Hypothalamus (tissue), 51 donors: ENCODE measurements around the gene GALNT15.

Source experiments
- DNase-seq, 51 donors: peaks; one replicate each; lab custom pipeline; 2025; lab: John Stamatoyannopoulos, UW

The GALNT15 gene

DNA sequence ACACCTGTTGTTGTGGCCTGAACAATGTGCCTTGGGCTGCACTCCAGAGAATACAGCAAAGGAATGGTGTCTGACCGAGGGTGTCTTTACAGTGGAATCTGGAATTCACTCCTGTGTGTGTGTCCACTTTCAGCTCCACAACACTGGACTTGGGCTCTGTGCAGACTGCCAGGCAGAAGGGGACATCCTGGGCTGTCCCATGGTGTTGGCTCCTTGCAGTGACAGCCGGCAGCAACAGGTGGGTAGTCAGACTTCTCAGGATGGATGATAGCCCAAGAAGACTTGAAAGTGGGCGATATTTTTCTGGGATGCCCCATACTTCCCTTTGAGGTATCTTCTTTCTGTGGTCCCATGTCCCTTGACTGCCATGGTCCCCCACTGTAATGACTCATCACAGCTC lies 45.3 kb downstream of the GALNT15 start:
- no peak for DNase-seq

DNA sequence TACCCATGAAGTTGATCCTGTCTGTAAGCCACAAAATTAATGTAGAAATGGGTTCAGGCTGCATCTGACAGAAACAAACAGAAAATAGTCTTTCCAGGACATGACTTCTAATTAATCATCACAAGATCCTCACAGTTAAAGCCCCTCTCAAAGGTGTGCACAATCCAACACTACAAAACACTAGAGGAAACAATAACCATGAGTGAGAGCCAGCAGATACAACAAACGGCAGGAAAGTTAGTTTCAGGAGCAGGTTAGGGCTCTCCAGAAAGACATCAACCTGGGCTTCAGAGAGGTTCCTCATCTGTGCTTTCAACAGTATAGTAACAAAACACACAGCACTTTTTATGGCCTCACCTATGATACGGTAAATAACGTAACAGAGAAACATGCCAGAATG lies 47.5 kb downstream of the GALNT15 start:
- no peak for DNase-seq

- DNase-seq, result no peak
These were observed 48.1 kb downstream of the GALNT15 start for GRCh38 chr3:16222547-16222946.

DNA sequence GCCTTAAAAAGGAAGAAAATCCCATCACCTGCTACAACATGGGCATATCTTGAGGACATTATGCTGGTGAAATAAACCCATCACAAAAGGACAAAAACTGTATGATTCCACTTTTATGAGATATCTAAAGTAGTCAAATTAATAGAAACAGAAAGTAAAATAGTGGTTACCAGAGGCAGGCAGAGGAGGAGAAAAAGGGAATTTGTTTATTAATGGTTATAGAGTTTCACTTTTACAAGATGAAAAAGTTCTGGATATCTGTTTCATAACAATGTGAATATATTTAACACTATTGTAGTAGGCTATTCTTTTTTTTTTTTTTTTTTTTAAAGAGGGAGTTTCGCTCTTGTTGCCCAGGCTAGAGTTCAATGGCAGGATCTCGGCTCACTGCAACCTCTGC lies 49.8 kb downstream of the GALNT15 start:
- DNase-seq, result no peak

DNA sequence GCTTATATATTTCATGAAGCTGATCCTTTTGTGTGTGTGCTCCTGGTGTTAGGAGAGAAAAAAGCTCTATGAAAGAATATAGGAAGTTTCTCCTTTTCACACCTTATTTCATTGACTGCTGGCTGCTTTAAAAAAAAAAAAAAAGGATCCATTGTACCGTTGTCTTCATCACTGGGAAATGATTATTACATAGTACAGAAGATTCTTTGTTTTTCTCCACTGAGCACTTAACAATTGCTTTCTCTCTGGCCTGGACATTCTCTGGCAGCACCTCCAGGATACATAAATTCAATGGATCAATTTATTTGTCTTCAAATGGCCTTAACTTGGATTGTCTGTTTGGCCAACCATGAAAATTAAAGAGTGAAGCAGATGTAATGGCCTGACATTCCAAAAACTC lies 53.1 kb downstream of the GALNT15 start:
- no peak for DNase-seq

GRCh38 chr3:16229681-16230080 lies 55.2 kb downstream of the GALNT15 start:
- no peak for DNase-seq

DNA sequence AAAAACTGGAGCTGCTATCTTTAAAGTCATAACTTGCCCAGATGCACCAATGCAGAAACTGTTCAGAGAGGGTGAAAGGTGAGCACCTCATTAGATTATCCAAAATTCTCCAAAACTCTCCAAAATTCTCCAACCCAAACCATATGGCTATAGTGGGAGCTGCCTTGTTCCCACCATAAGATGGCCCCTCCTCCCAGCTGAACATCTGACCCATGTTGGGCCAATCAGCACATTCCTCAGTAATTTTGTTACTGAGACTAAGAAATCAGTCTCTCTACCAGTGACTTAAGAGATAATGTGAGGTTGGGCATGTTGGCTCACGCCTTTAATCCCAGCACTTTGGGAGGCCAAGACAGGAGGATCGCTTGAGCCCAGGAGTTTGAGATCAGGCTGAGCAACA lies 57.5 kb downstream of the GALNT15 start:
- no peak for DNase-seq

DNA sequence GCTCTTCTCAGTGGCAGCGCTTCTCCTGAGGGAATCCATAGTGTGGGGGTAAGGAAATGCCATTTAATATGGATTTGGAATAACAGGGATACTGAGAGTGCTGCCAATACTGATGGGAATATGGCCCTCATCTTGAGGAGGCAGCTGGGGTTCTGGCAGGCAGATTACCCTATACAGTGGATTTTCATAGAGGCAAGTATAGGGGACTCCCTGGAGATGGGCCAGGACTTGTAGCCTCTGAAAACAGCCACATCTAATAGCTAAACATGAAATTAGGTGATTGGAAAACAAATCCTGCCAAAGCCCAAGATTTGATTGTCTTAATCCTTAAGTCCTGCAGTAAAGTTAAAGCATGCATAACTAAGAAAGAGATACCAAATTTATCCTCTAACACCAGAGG lies 59.3 kb downstream of the GALNT15 start:
- DNase-seq, result no peak

DNA sequence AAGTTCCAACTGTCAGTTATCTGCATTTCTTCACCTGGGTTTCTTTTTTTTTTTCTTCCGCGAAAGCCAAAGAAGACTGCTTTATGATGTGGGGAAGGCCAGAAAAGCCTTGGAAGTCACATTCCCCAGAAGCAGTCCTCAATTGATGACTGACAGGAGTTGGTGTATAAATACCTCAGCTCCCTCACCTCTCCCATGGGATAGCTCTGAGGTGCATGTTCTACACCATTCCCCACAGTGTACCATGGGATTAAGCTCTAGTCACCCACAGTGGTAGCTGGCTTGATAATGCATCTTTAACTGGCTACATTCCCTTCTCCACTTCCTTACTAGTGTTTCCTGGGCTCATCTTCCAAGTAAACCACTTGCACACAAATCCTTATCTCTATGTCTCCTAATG lies 59.8 kb downstream of the GALNT15 start:
- no peak for DNase-seq

DNA sequence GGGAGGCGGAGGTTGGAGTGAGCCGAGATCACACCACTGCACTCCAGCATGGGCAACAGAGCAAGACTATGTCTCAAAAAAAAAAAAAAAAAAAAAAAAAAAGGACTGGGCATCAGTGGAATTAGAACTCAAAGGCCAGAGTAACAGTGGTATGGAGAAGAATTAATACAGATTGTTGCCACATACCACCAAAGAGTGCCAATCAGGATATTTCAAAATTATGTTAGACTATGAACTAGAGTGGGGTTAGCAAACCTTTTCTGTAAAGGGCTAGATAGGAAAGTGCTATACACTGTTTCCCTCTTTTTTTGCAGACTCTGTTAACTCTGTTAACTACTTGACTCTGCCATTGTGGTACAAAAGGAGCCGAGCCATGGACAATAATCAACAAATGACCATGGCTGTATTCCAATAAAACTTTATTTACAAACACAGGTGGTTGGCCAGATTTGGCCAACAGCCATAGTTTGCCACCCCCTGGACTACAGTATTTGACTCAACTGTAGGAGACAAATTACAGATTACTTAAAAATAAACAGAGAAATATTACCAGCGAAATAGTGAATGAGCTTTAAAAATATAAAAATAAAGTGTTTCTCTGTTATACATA lies 61.7 kb downstream of the GALNT15 start:
- DNase-seq, result no peak

DNA sequence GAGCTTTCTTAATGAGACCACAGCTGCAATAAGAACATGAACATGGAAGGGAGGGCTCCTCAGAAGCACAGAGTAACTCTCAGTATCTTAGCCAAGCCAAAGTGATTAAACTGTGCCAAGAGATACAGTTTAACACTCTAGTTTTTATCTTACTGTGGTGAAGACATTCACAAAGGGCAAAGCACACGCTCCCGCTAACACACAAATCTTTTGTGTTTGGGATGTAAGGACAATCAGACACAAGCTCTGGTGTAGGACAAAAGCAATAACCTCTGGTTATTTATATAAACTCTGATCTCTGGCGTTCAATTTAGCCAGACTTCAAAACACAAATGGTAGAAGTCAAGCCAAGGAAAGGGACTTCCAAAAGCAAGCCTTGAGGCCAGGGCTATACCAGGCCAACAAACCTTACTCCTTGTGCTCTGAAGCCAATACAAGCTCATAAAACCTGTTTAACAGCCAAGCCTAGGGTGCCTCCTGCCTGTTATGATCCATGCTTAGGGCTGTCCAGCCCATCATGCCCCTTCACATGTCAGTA lies 62.4 kb downstream of the GALNT15 start:
- no peak for DNase-seq

DNA sequence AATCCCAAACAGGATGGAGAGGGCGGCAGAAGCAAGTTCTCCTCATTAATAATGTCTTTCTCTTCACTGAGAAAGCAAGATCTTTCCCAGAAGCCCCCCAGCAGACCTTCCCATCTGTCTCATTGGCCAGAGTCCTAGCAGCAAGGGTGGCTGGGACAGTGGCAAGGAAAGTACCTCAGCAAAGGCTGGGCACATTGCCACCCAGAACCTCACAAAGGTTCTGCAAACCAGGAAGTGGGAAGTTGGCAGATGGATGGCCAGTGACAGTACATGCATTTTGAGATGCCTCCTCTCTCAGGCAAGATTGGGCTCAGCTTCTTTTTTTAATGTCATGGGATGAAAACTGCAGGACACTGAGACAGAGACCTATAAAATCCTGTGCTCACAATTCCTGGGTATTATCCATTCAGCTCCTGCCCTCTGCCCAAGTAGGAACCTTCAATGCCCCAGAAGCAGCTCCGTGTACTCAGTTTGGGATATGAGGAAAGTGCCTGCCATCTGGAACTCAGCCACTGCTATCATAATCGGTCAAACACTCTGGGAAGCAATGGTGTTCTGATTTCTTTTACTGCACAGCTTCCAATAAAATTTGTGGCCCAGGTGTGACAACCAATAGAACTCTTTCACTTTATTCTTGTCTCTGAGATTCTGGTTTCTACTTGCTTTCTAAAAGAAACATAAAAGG lies 64.7 kb downstream of the GALNT15 start:
- DNase-seq, result peak in 4 of 51 donors; percentile 5 to 10 (median 6)

DNA sequence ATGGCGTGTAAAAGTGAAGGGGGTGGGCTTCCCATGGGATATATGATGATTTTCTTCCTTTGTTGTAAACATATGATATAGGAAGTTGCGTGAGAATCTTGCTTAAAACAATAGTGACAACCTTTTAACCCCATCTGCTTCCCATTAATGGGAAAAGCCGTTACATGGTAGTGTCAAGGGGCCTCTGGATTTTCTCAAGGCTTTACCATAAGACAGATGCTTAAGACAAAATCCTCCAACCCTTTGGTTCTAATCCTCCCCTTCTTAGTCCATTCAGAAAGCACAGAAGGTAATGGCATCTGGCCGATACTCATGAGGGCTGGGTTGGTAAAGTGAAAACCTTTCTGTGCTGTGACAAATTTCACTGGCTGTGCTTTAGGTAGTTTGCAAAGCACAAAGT lies 65.3 kb downstream of the GALNT15 start:
- DNase-seq, result no peak

DNA sequence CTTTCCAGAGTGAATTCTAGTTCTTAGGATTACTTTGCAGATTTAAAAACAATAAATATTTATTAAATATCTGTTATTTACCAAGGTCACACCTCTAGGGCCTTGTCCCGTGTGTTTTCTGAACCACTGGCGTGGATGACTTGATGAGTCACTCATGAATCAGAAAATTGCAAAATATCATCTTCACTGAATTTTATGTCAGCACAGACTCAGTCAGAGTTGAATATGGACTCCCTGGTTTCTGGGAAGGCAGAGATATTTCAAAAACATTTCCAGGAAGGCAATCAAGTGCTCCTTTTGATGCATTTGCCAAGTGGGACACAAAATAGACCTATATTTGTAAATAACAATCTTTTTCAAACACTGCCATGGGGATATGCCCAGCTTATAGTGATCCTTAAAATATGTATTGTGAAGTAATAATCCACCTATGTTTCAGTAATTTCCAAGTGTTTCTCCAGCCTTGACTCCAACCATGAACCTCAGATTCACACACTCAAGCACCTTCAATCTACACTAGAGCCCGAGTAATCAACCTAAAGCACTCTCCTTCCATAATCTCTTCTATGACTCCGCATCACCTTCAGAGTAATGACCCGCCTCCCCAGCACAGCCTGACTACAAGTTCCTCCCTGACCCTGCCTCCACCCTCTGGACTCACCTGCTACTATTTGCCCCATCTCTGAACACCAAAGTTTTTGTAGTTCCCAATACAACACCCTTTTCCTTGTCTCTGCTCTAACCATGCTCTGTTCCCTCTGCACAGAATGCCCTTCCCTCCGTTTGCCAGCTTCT lies 65.9 kb downstream of the GALNT15 start:
- no peak for DNase-seq

- DNase-seq, result no peak
These were observed 66.7 kb downstream of the GALNT15 start for GRCh38 chr3:16241225-16241624.

DNA sequence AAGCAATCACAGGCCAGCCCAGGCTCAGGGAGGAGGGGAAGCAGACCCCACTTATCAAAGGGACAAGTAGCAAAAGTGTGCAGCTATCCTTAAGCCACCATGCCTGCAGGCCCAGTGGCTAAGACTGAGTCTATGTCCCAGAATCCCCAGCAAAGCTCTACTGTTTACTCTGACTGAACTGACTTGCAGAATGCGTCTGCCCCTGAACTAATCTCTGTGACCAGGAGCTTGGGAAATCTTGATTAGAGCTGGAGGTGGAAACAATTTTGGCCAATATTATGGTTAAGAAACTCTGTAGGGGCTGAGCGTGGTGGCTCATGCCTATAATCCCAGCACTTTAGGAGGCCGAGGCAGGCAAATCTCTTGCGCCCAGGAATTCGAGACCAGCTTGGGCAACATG lies 67.7 kb downstream of the GALNT15 start:
- no peak for DNase-seq

GRCh38 chr3:16243706-16244490 lies 69.4 kb downstream of the GALNT15 start:
- no peak for DNase-seq

DNA sequence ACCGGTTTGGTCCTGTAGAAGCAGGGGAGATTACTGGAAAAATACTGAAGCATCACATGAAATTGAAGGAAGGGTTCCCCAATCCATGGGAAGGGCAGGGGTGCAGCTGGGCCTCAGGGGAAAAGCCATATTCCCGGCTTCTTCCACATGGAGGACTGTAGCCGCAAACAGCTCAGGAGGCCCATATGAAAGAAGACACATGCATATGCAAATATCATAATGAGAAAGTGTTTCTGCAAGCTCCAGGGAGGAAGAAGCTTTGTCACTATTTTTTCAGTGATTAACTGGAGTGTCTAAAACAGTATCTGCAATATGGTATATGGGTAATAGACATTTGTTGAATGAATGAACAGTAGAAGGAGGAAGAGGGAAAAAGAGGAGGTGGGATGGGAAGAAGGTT lies 71.1 kb downstream of the GALNT15 start:
- no peak for DNase-seq

- peak in 47 of 51 donors; percentile 3 to 89 (median 60) for DNase-seq
These were observed 73.0 kb downstream of the GALNT15 start for GRCh38 chr3:16247282-16248061.

DNA sequence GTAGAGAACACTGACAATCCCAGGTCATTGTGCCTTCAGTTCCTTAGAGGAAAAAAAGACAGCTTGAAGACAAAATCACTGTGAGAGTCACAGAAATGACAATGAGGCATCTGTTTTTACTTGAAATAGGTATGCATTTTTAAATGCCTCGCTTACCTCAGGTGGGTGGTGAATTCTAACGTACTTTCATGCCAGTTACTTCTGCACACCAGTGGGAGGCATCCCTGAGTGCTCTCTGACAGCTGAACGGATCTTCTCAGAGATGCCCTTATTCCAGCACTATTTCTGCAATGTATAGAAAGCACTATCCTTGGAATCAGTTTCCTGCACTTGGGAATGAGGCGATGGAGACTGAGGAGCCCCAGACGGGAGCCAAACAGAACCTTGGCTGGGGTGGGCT lies 74.1 kb downstream of the GALNT15 start:
- DNase-seq, result no peak
